GM18868 (cell line): ENCODE measurements around the gene VPS8.
"Not testable (repeated sequence)": the region's sequence is repeated elsewhere in the genome, so short reads cannot be mapped to it uniquely, and the experiment has no call there.

Source experiments
- ATAC-seq: cut with Tn5 transposase; IDR thresholded peaks from one replicate; pipeline ENCODE4 v1.9.1; 2021; ENCODE audit warnings: mild to moderate bottlenecking, moderate library complexity; ENCODE audit not compliant: unreplicated experiment

The VPS8 gene

DNA sequence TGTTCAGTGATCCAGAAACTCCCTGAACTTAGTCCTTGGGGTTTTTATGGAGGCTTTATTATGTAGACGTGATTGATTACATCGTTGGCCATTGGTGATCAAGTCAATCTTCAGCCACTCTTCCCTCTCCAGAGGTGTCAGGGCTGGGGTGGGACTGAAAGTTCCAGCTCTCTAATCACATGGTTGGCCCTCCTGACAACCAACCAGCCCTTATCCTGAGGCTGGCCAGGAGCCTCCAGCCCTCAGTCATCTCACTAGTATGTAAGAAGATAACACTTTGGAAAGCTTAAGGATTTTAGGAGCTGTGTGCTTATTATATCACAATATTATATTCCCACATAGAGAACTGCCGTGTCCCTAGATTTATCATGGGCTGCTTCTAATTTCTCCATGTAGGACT lies 142.3 kb downstream of the VPS8 start:
- no peak for ATAC-seq

GRCh38 chr3:184954851-184955250 lies 142.9 kb downstream of the VPS8 start:
- not testable (repeated sequence) for ATAC-seq

DNA sequence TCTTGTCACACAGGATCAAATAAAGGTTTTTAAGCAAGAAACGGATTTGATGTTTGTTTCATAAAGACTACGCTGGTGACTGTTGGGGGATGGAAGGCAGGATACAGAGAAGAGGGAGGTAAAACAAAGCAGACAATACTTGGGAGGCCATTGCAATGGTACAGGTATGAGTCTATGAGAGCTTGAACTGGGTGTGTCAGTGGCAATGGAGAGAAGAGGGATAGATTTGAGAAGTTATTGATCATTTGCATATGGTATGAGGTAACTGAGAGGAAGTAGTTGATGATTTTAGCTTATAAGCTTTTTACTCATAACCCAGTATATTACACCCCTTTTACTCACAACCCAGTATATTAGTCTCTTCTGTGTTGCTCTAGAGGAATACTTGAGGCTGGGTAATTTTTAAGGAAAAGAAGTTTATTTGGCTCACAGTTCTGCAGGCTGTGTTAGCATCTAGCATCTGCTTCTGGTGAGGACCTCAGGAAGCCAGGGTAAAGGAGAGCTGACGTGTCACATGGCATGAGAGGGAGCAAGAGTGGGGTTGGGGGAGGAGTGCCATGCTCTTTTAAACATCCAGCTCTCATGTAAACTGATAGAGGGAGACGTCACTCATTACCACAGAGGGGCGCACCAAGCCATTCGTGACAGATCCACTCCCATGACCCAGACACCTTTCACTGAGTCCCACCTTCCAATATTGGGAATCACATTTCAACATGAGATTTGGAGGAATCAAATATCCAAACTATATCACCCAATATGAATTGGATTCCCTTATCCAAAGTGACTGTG lies 153.9 kb downstream of the VPS8 start:
- no peak for ATAC-seq

- ATAC-seq = no peak
These were observed 156.1 kb downstream of the VPS8 start for GRCh38 chr3:184968115-184968514.

GRCh38 chr3:184970186-184970585 lies 158.2 kb downstream of the VPS8 start:
- no peak for ATAC-seq

GRCh38 chr3:184977796-184978195 lies 165.8 kb downstream of the VPS8 start:
- no peak for ATAC-seq

GRCh38 chr3:184981071-184981470 lies 169.1 kb downstream of the VPS8 start:
- ATAC-seq = no peak

DNA sequence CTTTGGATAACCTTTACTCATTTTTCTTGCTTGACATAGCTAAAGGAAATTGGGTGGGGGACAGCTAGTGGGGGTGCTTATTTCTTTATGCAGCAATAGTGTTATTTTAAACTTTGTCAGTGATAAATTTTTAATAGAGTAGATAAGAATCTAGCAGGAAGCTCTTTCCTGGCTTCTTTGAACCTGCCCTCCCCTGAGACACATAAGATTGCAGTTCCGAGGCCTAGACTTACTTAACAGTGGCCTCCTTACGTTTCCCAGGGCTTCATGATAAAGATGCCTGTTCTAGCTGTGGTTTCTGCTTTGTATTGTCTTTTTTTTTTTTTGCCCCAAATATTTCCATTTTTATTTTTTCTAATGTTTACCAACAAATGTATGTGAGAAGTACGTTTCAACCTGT lies 170.1 kb downstream of the VPS8 start:
- ATAC-seq = no peak

DNA sequence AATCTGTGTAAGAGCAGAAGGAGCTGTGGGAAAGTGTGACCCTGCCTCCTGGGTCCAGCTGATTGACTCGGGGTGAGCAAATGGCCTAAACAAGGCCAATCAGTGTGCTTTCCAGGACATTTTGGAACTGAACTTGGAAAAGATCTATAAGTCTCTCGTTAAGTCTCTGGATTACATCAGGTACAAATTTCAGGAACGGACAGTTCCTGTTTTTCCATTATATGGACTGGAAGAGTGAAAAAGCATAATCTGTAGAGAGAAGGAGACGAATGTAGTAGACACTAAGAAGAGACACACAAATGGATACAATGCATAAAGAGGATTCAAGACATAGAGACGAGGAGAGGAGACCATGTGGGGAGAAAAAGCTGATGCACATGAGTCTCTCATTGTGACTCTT lies 173.6 kb downstream of the VPS8 start:
- no peak for ATAC-seq

DNA sequence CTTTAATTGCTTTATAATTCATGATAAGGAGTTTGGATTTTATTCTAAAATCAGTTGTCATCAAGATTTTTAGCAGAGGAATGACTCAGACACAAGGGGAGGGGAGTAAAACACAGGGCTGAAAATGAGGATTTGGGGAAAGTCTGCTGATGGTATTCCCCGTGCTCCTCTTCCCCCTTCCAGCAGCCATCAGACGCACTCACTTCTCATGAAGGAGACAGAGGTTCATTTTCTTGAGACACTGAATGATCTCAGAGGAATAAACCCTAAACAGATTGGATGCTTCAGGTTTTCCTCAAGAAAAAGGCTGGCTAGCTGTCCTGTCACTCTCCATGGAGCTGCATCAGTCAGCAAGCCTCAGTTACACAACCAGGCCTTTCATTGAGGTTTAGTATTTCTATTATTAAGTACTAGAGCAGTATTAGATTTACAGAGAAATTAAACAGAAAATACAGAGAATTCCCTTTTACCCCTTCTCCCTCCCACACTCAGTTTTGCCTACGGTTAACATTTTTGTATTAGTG lies 174.5 kb downstream of the VPS8 start:
- ATAC-seq = no peak

DNA sequence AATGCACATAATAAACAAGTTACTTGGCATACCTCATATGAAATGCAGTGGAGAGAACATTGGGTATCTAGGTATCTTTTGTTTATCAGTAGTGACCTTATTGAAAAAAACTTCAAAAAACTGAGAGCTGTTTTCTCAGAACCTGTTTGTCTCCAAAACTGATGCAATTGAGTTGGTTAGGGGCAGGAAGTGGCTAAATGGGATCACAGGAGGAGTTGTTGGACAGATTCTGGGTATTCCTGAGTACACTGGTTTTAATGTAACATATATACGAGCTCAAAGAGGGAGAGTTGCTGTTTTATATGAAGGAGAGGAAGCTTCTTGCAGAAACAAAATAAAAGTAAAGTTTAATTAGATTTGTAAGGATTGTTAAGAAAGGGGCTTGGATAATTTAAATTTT lies 181.4 kb downstream of the VPS8 start:
- no peak for ATAC-seq

GRCh38 chr3:185003876-185004275 lies 191.9 kb downstream of the VPS8 start:
- not testable (repeated sequence) for ATAC-seq

DNA sequence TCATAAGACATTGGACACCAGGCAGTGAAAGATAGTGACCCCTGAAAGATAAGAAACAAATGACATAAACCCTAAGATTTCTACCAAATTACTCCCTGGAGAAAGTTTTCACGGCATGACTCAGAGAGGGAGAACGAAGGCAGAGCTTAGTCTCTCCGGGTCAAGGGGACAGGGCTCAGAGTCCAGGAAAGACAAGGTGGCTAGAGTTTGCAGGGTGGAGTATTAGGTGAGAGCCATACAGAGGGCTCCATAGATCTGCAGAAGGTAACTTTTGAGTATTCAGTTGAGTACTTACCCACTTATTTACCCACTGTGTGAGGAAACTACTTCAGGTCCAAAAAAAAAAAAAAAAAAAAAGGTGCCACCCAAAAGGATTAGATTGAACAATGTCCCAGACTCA lies 197.7 kb downstream of the VPS8 start:
- ATAC-seq = no peak

- not testable (repeated sequence) for ATAC-seq
These were observed 205.6 kb downstream of the VPS8 start for GRCh38 chr3:185017584-185017983.

DNA sequence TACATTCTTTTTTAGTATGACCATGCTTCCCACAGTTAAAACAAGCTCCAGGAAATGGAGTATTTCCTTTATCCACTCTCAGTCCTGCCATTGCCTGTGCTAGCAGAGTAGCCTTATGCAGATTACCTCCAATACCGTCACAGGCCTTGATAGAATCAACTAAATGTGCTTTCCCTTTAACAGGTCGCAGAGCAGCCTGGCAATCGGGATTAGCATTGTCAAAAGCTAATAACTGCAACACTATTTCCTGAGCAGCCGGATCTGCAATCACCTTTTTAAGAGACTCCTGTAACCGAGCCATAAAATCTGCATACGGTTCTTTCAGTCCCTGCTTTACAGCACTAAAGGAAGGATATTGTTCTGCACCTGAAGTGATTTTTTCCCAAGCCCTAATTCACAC lies 206.0 kb downstream of the VPS8 start:
- not testable (repeated sequence) for ATAC-seq

GRCh38 chr3:185021256-185021655 lies 209.3 kb downstream of the VPS8 start:
- no peak for ATAC-seq

DNA sequence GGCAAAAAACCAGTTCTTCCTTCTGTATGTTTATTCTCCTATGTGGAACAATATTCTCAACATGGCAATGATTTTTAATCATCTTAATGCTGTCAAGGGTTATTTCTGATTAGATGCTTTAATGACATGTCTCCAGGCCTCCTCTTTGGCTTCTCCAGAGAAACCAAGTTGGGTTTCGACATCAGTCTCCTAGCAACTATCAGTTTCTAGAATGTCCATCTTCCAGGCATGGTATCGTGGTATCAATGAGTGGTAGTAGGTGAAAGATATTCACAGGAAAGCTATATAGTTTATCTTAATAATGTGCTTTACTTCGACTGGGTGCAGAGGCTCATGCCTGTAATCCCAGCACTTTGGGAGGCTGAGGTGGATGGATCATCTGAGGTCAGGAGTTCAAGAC lies 212.4 kb downstream of the VPS8 start:
- ATAC-seq = no peak

GRCh38 chr3:185024966-185025365 lies 213.0 kb downstream of the VPS8 start:
- ATAC-seq = no peak

DNA sequence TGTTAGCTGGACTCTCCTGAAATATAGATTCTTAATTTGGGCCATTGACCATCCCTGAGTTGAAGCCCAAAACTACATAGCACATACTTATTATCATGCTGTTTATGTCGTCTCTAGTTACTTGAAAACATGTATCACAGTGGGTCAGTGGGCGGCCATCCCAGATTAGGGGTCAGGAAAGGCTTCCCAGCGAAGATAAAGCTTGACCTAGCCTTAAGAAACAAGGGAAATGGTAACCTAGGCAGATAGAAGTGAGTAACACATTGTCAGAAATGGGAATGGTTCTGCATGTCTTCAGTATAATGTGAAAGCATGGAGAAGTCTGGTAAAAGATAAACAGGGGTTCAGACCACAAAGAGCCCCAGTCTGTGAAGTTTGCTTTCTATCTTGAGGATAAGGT lies 216.2 kb downstream of the VPS8 start:
- ATAC-seq = no peak

DNA sequence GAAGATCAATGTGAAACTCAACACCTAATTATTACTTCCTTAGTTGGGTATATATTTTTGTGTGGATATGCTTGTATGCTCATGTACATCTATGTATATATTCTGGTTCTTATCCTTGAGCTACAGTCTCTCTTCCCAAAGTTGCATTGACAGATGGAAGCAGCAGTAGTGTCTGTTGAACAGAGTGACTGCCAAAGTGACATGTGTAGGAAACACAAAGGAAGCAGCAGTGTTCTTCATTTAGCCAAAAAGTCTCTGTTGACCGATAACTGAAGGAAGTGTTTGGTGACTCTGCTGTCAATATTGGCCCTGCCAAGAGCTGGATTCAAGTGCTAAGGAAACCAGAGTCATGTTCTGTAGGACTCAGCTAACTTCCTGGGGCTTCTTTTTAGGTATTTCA lies 217.1 kb downstream of the VPS8 start:
- no peak for ATAC-seq

DNA sequence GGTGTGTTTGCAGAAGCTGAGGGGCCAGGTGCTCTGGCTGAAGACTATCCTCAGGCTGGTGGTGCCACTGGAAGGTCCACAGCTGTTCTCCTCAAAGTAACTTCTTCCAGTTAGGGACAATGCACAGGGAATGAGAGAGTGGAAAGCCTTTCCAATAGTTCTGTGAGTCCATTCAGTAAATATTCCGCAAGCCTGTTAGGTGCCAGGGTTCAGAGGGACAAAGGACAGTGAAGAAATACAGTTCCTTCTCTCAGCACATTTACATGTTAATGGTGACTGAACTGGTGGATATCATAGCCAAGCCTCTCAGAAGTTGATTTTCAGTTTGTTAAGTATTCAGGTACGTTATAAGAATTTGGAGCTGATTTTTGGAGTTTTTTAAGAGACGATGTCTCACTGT lies 218.4 kb downstream of the VPS8 start:
- no peak for ATAC-seq

- ATAC-seq = no peak
These were observed 219.0 kb downstream of the VPS8 start for GRCh38 chr3:185030951-185031350.

GRCh38 chr3:185037801-185038200 lies 225.8 kb downstream of the VPS8 start:
- no peak for ATAC-seq
